Endothelial cell (in vitro differentiated cells): ENCODE measurements around the gene NGEF. TPM values are rescaled to one million over a fixed set of nuclear protein-coding genes. Genes with fewer than 3 reads are reported as not detected.

Experiments used
- DNase-seq: peaks from one replicate; pipeline ENCODE4 v3.0.0; 2021; ENCODE audit warnings: low spot score
- H3K27ac Mint-ChIP-seq: one replicate; pipeline ENCODE4 v1.8.0; 2021; ENCODE audit warnings: mixed read lengths, inconsistent platforms; ENCODE audit not compliant: unreplicated experiment
- H3K27me3 Mint-ChIP-seq: one replicate; pipeline ENCODE4 v1.8.0; 2021; ENCODE audit warnings: mild to moderate bottlenecking, moderate library complexity, mixed read lengths, inconsistent platforms; ENCODE audit not compliant: unreplicated experiment
- H3K36me3 Mint-ChIP-seq: one replicate; pipeline ENCODE4 v1.8.0; 2021; ENCODE audit warnings: mild to moderate bottlenecking, low read depth, mixed read lengths, inconsistent platforms; ENCODE audit not compliant: unreplicated experiment
- H3K4me1 Mint-ChIP-seq: one replicate; pipeline ENCODE4 v1.8.0; 2021; ENCODE audit warnings: mild to moderate bottlenecking, mixed read lengths, inconsistent platforms; ENCODE audit not compliant: unreplicated experiment
- H3K4me3 Mint-ChIP-seq: one replicate; pipeline ENCODE4 v1.8.0; 2021; ENCODE audit warnings: mild to moderate bottlenecking, mixed read lengths, inconsistent platforms; ENCODE audit not compliant: unreplicated experiment
- H3K9me3 Mint-ChIP-seq: one replicate; pipeline ENCODE4 v1.8.0; 2021; ENCODE audit warnings: mixed read lengths, inconsistent platforms; ENCODE audit not compliant: unreplicated experiment
- CTCF ChIP-seq: fragments of 200-600 bp; sonication (generic); IDR thresholded peaks from one replicate; pipeline ENCODE4 v1.5.0; 2021; ENCODE audit warnings: antibody characterized with exemption; ENCODE audit not compliant: unreplicated experiment
- total RNA-seq: library from RNA; stranded (reverse); fragmentation: NEBNext Ultra II Directional; extraction: Animal tissue kit (Norgen Biotek cat#: 25700); gene quantifications from one replicate; pipeline ENCODE4 v1.2.1, GENCODE V29; 2021; ENCODE audit not compliant: unreplicated experiment

Gene NGEF
- total RNA-seq, 1 donor from 2014 or later: 1.4 TPM

- H3K9me3 Mint-ChIP-seq: no peaks in the 10 kb centered on the region
- peak; percentile 29 for DNase-seq
- H3K4me1 Mint-ChIP-seq: peaks cover 41% of the 10 kb centered on the region
- H3K4me3 Mint-ChIP-seq: no peak overlapping the region
- TF ChIP-seq CTCF: no peak
- H3K27me3 Mint-ChIP-seq: peaks cover 1% of the 10 kb centered on the region
- no peak overlapping the region for H3K27ac Mint-ChIP-seq
- H3K36me3 Mint-ChIP-seq: peaks cover 42% of the 10 kb centered on the region
These were observed 169.2 kb downstream of the NGEF start for GRCh38 chr2:232843834-232844233.

GRCh38 chr2:232842689-232843088 lies 170.4 kb downstream of the NGEF start:
- no peaks in the 10 kb centered on the region for H3K9me3 Mint-ChIP-seq
- peak overlapping the region; percentile 44 for H3K4me3 Mint-ChIP-seq
- H3K36me3 Mint-ChIP-seq: peaks cover 40% of the 10 kb centered on the region
- peaks cover 53% of the 10 kb centered on the region for H3K4me1 Mint-ChIP-seq
- no peak for TF ChIP-seq CTCF
- peaks cover 1% of the 10 kb centered on the region for H3K27me3 Mint-ChIP-seq
- peak overlapping the region; percentile 63 for H3K27ac Mint-ChIP-seq
- no peak for DNase-seq

GRCh38 chr2:232839411-232840079 lies 173.5 kb downstream of the NGEF start:
- peak overlapping the region; percentile 65 for H3K27ac Mint-ChIP-seq
- H3K36me3 Mint-ChIP-seq: peaks cover 32% of the 10 kb centered on the region
- no peaks in the 10 kb centered on the region for H3K9me3 Mint-ChIP-seq

GRCh38 chr2:232838406-232838874 lies 174.6 kb downstream of the NGEF start:
- no peaks in the 10 kb centered on the region for H3K9me3 Mint-ChIP-seq
- H3K36me3 Mint-ChIP-seq: peaks cover 31% of the 10 kb centered on the region
- H3K27me3 Mint-ChIP-seq: peaks cover 3% of the 10 kb centered on the region
- peak overlapping the region; percentile 79 for H3K27ac Mint-ChIP-seq
- DNase-seq: no peak
- H3K4me1 Mint-ChIP-seq: peaks cover 62% of the 10 kb centered on the region
- TF ChIP-seq CTCF: no peak
- no peak overlapping the region for H3K4me3 Mint-ChIP-seq

More at GRCh38 chr2:232839411-232840079, 173.5 kb downstream of the NGEF start:
- no peak for DNase-seq
- peaks cover 69% of the 10 kb centered on the region for H3K4me1 Mint-ChIP-seq
- peaks cover 3% of the 10 kb centered on the region for H3K27me3 Mint-ChIP-seq
- peak overlapping the region; percentile 39 for H3K4me3 Mint-ChIP-seq
- TF ChIP-seq CTCF: no peak

GRCh38 chr2:232836934-232837333 lies 176.1 kb downstream of the NGEF start:
- Mint-ChIP-seq H3K9me3 (no peaks in the 10 kb centered on the region), H3K27me3 (peaks cover 4% of the 10 kb centered on the region), H3K36me3 (peaks cover 34% of the 10 kb centered on the region), H3K27ac (no peak overlapping the region), H3K4me3 (no peak overlapping the region), H3K4me1 (peaks cover 55% of the 10 kb centered on the region)
- DNase-seq: no peak
- no peak for TF ChIP-seq CTCF
